ENCODE measurements around the gene KRT4. TPM values are rescaled to one million over a fixed set of nuclear protein-coding genes. Genes with fewer than 3 reads are reported as not detected.
A peak's percentile ranks its signal among the peaks of the same experiment; 100 is the strongest.

KRT4 gene
- total and polyA plus RNA-seq, 12 donors = 0.06 to 6.2 (median 0.61) TPM; not detected in 8

DNA sequence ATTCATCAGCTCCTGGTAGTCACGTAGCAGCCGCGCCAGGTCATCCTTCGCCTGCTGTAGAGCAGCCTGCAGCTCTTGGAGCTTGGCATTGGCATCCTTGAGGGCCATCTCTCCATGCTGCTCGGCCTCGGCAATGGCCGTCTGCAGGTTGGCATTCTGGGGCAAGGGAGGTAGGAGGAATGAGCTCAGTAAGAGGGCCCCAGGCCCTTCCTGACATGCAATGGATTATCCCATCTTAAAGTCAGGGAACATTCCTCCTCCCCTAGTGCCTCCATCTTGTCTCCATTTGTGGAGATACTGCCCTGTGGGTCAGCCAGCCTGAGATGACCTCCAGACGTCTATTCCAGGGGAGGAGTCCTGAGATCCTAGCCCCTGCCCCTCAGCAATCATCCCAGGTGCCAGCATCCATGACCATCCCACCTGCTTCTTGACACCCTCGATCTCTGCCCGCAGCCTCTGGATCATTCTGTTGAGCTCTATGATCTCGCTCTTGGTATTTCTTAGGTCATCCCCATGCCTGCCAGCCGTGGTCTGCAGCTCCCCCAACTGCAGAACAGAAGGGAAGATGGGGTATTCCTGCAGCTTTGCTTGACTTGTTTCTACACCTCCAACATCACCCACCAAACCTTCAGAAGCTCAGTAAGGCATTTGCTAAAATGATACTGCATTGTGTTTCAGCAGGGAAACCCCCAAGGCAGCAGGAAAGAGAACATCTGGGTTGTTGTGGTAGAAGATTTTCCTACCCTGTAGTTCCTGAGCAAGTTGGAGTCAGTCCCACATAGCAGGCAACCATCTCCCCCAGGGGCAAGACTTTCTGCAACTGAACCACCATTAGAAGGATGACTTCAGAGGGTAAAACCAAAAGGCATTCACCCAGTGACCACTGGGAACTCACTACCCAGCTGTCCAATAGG lies 22.4 kb downstream of the KRT4 start:
- H3K27ac ChIP-seq = no peak overlapping the region
- no peak overlapping the region for H3K4me3 ChIP-seq
- H3K9me3 ChIP-seq (replicated peaks in 1 of 3) = no peaks in the 10 kb centered on the region
- no peaks in the 10 kb centered on the region for H3K4me1 ChIP-seq (replicated peaks in 1 of 2)
- DNase-seq = no peak
- no peak for TF ChIP-seq POLR2A (IDR thresholded peaks at IDR 0.05)
- TF ChIP-seq, protein P1, sequence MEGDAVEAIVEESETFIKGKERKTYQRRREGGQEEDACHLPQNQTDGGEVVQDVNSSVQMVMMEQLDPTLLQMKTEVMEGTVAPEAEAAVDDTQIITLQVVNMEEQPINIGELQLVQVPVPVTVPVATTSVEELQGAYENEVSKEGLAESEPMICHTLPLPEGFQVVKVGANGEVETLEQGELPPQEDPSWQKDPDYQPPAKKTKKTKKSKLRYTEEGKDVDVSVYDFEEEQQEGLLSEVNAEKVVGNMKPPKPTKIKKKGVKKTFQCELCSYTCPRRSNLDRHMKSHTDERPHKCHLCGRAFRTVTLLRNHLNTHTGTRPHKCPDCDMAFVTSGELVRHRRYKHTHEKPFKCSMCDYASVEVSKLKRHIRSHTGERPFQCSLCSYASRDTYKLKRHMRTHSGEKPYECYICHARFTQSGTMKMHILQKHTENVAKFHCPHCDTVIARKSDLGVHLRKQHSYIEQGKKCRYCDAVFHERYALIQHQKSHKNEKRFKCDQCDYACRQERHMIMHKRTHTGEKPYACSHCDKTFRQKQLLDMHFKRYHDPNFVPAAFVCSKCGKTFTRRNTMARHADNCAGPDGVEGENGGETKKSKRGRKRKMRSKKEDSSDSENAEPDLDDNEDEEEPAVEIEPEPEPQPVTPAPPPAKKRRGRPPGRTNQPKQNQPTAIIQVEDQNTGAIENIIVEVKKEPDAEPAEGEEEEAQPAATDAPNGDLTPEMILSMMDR (IDR thresholded peaks at IDR 0.05) = no peak
- no peaks in the 10 kb centered on the region for H3K36me3 ChIP-seq (replicated peaks in 1 of 2)
- peaks cover 17% of the 10 kb centered on the region for H3K27me3 ChIP-seq
- WGBS, 4 donors = 85 to 91% (median 88%) methylated on average over 4 to 12 of the region's 12 CpGs
- intact Hi-C loops (cut with DNase I) = no loop called here

DNA sequence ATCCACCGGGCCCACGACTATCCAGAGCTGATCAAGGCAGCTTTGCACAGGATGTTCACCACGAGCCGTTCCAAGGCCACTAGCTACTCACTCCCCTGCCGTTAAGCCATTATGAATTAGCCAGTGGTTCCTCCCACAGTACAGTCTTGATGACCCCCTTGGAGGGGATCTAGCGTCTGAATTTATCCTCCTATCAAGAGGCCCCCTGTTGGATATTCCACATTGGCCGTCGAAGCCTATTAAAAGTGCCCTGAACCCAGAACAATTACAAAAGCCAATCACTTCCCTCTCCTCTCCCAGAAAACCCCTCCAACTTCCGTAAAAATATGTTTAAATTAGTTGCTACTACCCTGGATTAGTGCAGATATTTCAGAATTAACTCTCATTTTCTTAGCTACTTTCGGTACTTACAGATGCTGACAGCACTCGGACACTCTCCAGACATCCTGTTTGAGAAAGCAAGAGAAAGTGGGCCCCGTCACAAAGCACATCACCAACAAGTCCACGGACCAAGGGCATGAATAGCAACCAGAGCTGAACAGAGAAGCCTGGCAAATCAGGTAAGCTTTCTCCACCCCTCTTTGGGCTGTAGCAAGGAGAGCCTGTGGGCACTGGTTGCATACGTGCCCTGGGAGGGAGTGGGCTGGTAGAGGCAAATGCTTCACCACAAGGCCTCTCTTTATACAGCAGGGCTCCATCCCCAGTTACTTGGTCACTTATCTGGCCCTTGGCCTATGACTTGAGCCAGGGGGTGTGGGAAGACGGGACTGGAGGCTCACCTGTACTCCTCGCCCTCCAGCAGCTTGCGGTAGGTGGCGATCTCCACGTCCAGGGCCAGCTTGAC lies 23.3 kb downstream of the KRT4 start:
- WGBS, 4 donors = 52 to 65% (median 59%) methylated on average over 11 to 19 of the region's 19 CpGs
- no peak for DNase-seq
- Histone ChIP-seq H3K27ac (no peak overlapping the region), H3K27me3 (peaks cover 17% of the 10 kb centered on the region), H3K36me3 (replicated peaks in 1 of 2) (no peaks in the 10 kb centered on the region), H3K9me3 (replicated peaks in 1 of 3) (no peaks in the 10 kb centered on the region), H3K4me3 (no peak overlapping the region), H3K4me1 (replicated peaks in 1 of 2) (no peaks in the 10 kb centered on the region)
- TF ChIP-seq, protein P1 (IDR thresholded peaks at IDR 0.05) = no peak
- no peak for TF ChIP-seq POLR2A (IDR thresholded peaks at IDR 0.05)
- intact Hi-C loops (cut with DNase I) = no loop called here

DNA sequence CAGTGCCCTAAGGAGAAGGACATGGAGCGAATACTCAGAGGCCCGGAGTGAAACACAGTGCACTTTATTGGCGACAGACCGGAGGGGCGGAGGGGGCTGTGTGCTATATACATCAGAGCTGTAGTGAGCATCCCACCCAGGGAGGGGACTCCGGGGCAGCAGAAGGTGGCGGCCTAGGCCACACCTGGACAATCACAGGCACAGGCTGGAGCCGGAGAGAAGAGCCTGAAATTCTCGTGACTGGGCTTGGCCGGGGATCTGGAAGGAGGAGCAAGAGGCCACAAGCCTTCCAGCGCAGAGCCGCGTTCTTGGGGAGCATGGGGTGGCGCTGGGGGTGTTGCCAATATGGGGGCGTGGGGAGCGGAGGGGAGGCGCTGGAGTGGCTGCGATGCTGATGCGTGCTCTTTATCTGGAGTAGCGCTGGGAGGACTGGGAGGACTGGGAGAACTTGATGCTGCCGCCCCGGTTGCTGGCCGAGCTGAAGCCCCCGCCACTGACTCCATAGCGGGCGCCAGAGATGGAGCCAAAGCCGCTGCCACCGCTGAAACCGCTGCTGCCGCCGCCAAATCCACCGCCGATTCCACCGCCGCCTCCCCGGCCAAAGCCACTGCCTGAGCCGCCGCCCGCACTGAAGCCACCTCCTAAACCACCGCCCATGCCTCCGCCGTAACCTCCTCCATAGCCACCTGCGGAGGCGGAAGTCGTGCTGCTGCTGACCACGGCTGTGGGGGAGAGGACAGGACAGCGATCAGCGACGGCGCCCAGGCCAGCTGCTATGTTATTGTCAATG lies 24.1 kb downstream of the KRT4 start:
- no peak overlapping the region for H3K4me3 ChIP-seq
- WGBS, 4 donors = 22 to 42% (median 24%) methylated on average over 16 to 50 of the region's 50 CpGs
- intact Hi-C loops (cut with DNase I) = no loop called here
- TF ChIP-seq POLR2A (IDR thresholded peaks at IDR 0.05) = no peak
- TF ChIP-seq, protein P1 (IDR thresholded peaks at IDR 0.05) = no peak
- H3K27ac ChIP-seq = no peak overlapping the region
- H3K9me3 ChIP-seq (replicated peaks in 1 of 3) = no peaks in the 10 kb centered on the region
- no peaks in the 10 kb centered on the region for H3K36me3 ChIP-seq (replicated peaks in 1 of 2)
- peak in 1 of 7 donors; percentile 6 for DNase-seq
- H3K4me1 ChIP-seq (replicated peaks in 1 of 2) = no peaks in the 10 kb centered on the region
- H3K27me3 ChIP-seq = peaks cover 17% of the 10 kb centered on the region

Measured in adrenal gland (tissue), 12 donors.